Measurements from ENCODE around the gene C11orf16. TPM values are rescaled to one million over a fixed set of nuclear protein-coding genes. Genes with fewer than 3 reads are reported as not detected.
A peak's percentile ranks its signal among the peaks of the same experiment; 100 is the strongest.

The C11orf16 gene, protein sequence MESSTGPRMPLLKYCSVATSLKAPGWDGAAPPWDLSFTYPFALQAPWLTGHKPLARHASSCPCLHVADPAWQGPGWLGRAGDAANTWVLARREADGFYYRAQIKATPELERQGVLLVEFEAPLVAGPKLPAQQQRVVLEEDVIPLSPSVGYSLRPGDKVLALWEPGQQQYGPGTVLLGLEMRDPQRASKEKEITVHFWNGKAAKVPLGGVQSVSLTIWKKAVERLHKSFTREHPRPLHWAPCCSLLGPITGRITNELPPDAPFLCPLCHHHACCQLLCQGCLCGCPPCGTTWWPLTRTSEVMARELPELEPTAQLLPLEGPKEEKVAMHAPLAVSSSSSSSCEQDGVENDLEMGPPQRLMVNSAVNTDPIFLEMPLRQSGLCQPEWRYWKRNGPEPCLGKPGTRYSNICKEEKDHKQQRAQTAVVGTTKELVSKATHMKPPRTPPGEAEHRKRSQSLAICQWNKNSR
- total RNA-seq (2021; fragmentation: NEBNext Ultra II Directional; extraction: Animal tissue kit (Norgen Biotek cat#: 25700)) (not detected in 2 replicates), polyA plus RNA-seq (2011; rRNA removed) (0.06 and 0.08 TPM in 2 replicates), polyA minus RNA-seq (2011; rRNA and poly(A)+ RNA removed) (0.10 TPM in 1 of 2 replicates, not detected in the other)
- 0.13 TPM for polyA plus RNA-seq (2011; cell fraction: cytosol; rRNA removed)
- polyA plus RNA-seq (2011; cell fraction: nucleus; rRNA removed), result 0.09 TPM
- 0.11 TPM in 1 of 4 replicates, not detected in the others for polyA plus RNA-seq (2012, experiment 1 of 2)
- polyA plus RNA-seq (2012, experiment 2 of 2), result not detected
- polyA plus RNA-seq (2013, experiment 1 of 2), result 0.20 TPM
- 0.17 TPM for polyA plus RNA-seq (2013, experiment 2 of 2)
- not detected for polyA minus RNA-seq (2011; cell fraction: cytosol; rRNA and poly(A)+ RNA removed)
- polyA minus RNA-seq (2011; cell fraction: nucleus; rRNA and poly(A)+ RNA removed), result not detected
- long read RNA-seq, experiment 1, result 0 reads
- long read RNA-seq, experiment 2, partial matches to known transcripts, result 0 of 1 reads
- long read RNA-seq, experiment 2, other reads (novel, unspliced or antisense), result 1 of 1 reads

DNA sequence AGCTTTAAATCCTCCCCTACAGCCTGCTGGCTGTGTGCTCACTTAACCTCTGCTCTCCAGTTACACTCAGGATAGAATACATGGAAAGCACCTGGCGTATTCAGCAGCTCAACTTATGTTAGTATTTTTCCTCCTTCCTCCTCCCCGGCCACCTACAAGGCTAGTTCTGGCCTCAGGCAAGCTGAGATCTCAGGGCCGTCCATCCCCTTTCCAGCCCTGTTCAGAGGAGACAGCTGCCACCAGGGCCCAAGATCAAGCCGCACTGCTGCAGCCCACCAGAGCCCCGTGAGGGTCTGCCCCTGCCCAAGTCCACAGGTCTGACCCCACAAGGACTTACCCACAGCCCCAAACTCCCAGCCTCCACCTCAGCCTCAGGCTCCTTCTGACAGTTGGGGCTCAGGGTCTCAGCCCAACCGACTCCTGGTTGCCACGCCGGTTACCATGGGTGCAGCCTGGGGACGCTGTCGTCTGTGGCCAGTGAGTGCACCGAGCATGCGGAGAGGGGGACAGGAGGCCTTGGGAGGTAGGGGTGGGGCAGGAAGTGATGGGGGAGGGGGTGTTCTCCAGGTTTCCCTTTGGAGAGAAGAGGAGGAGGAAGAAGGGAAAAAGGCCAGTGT is at the start of gene C11orf16:
TSS of gene C11orf16 (minus strand) at position 384 of the 617 bp plus-strand sequence. CDS start 639 bp downstream, outside the sequence.
- no peak within 1 kb of the TSS; the same call in 1 of the 2 replicates for H2AK5ac ChIP-seq (ENCODE audit: low read depth, low read length)
- no peak within 1 kb of the TSS for H3K4me2 ChIP-seq (ENCODE audit: insufficient read depth in 1 of 2, low read depth in 2 of 2, low read length in 2 of 2)
- no peaks in the 10 kb centered on the region for H4K20me1 ChIP-seq (replicated peaks in 1 of 2; ENCODE audit: control insufficient read depth in 1 of 2, insufficient read depth in 2 of 2, low read length in 2 of 2)
- no peaks in the 10 kb centered on the region for H3K79me2 ChIP-seq (ENCODE audit: control insufficient read depth in 1 of 2, insufficient read depth in 2 of 2, low read length in 2 of 2)
- CTCF ChIA-PET (ENCODE audit: partially characterized antibody), result interaction anchor here (1.3 to 2.6 kb wide), 8 partner anchors 11 to 205 kb away, joined by 3 to 14 read pairs (median 6); partner anchors contain the start of gene TMEM9B
- no peak within 1 kb of the TSS for H3K4ac ChIP-seq (replicated peaks; ENCODE audit: insufficient read length, low read depth, low read length)
- peak within 1 kb of the TSS; percentile 11 for H2BK120ac ChIP-seq (replicated peaks; ENCODE audit: low read depth, low read length)
- peak within 1 kb of the TSS; percentile 38 for H4K91ac ChIP-seq (replicated peaks; ENCODE audit: insufficient read length, low read length)
- H3K56ac ChIP-seq (replicated peaks; ENCODE audit: insufficient read length, low read depth, low read length), result no peak within 1 kb of the TSS
- H3K27ac ChIP-seq (ENCODE audit: low read depth, low read length), result no peak within 1 kb of the TSS; the same call in 1 of the 2 replicates
- no peak within 1 kb of the TSS for H4K8ac ChIP-seq (ENCODE audit: extremely low read depth, insufficient read depth, low read length)
- POLR2A ChIA-PET (ENCODE audit: partially characterized antibody), result interaction anchor here (0.6 kb wide), 1 partner anchor 26 kb away, joined by 3 read pairs; no protein-coding TSS in a partner anchor
- peak within 1 kb of the TSS; percentile 20; the same call in 1 of the 2 replicates for H3K18ac ChIP-seq (ENCODE audit: extremely low read depth, low read length)
- no peaks in the 10 kb centered on the region for H3K36me3 ChIP-seq (ENCODE audit: control insufficient read depth in 2 of 4, insufficient read depth in 4 of 4, low read length in 3 of 4)
- H3K23me2 ChIP-seq (ENCODE audit: low read depth, low read length), result no peaks in the 10 kb centered on the region
- no peak within 1 kb of the TSS for H4K5ac ChIP-seq (ENCODE audit: insufficient read length, low read depth, low read length)
- DNase-seq (ENCODE audit: low read depth in 1 of 2, low spot score in 2 of 2) (no peak), FAIRE-seq (no peak)
- 0 out of 2 replicates have a peak within 1 kb of the TSS, but pooled peaks have one; percentile 24 for H2AFZ ChIP-seq (ENCODE audit: low read length)
- TF ChIP-seq EGR1 (IDR thresholded peaks at IDR 0.05; ENCODE audit: borderline replicate concordance, low read depth, low read length), result no peak
- no peak for TF ChIP-seq RXRA (IDR thresholded peaks at IDR 0.05; ENCODE audit: insufficient read depth, low read depth, low read length)
- TF ChIP-seq ASH2L (IDR thresholded peaks at IDR 0.05; ENCODE audit: low read length), result no peak
- TF ChIP-seq SAP30 (IDR thresholded peaks at IDR 0.05; ENCODE audit: insufficient read depth, insufficient replicate concordance, low read length), result no peak
- TF ChIP-seq HDAC6 (IDR thresholded peaks at IDR 0.05; ENCODE audit: low read depth, low read length), result no peak
- no peak for TF ChIP-seq TEAD4 (IDR thresholded peaks at IDR 0.05; ENCODE audit: low read depth, low read length)
- no peak for TF ChIP-seq HDAC2 (IDR thresholded peaks at IDR 0.05; ENCODE audit: borderline replicate concordance in 1 of 2, low read depth in 2 of 2, low read length in 2 of 2)
- no peak within 1 kb of the TSS for H3K9ac ChIP-seq (replicated peaks in 1 of 4; ENCODE audit: extremely low read depth in 1 of 4, low read depth in 3 of 4, low read length in 3 of 4)
- 83% methylated on average over 12 of the region's 12 CpGs; no CpG with 5 or more reads in 1 of the 2 experiments for WGBS, 2 experiments (ENCODE audit: extremely low coverage in 1 of 2, insufficient coverage in 1 of 2, insufficient read length in 1 of 2, insufficient replicate concordance in 2 of 2, low coverage in 1 of 2, low lambda C conversion rate in 2 of 2, missing lambda C conversion rate in 1 of 2)
- H2BK20ac ChIP-seq (ENCODE audit: low read length), result no peak within 1 kb of the TSS
- no peak within 1 kb of the TSS for H3K23ac ChIP-seq (ENCODE audit: insufficient read length)
- H2BK15ac ChIP-seq (ENCODE audit: low read length), result no peak within 1 kb of the TSS
- no peak within 1 kb of the TSS for H3K4me3 ChIP-seq (ENCODE audit: extremely low read depth in 1 of 4, insufficient read depth in 2 of 4, low read depth in 3 of 4, low read length in 4 of 4)
- no peaks in the 10 kb centered on the region for H3K27me3 ChIP-seq (replicated peaks in 1 of 4; ENCODE audit: control insufficient read depth in 3 of 4, extremely low read depth in 1 of 4, insufficient read depth in 3 of 4, low read length in 3 of 4)
- H3K4me1 ChIP-seq (replicated peaks in 1 of 4; ENCODE audit: control insufficient read depth in 3 of 4, insufficient read depth in 4 of 4, low read length in 3 of 4), result peaks cover 0 to 8% (median 1%) of the 10 kb centered on the region in 4 experiments; a peak in 2 of 7 replicates
- H3K9me3 ChIP-seq (ENCODE audit: insufficient read depth in 2 of 2, low read depth in 1 of 2, low read length in 1 of 2), result no peaks in the 10 kb centered on the region
- H2BK12ac ChIP-seq (ENCODE audit: low read depth, low read length), result peak within 1 kb of the TSS; percentile 46; the same call in 1 of the 2 replicates
- peak within 1 kb of the TSS; percentile 38; the same call in 1 of the 2 replicates for H2BK5ac ChIP-seq (ENCODE audit: low read depth, low read length)
- no peak within 1 kb of the TSS for H3K14ac ChIP-seq (ENCODE audit: insufficient read length)
- H3K79me1 ChIP-seq (ENCODE audit: low read depth, low read length), result no peaks in the 10 kb centered on the region
